Heart left ventricle (tissue), 16 donors: Measurements from ENCODE around the gene MAN1B1. TPM values are rescaled to one million over a fixed set of nuclear protein-coding genes. Genes with fewer than 3 reads are reported as not detected.
A peak's percentile ranks its signal among the peaks of the same experiment; 100 is the strongest.
"Not testable (repeated sequence)": the region's sequence is repeated elsewhere in the genome, so short reads cannot be mapped to it uniquely, and the experiment has no call there.

Source experiments
- ATAC-seq, 4 donors: fragments of 200-7000 bp; cut with Tn5 transposase; one replicate each; pipeline ENCODE4 v1.9.1; 2020 to 2022; ENCODE audit warnings: moderate library complexity in 4 of 4, mild to moderate bottlenecking in 3 of 4, moderate number of reproducible peaks in 1 of 4
- DNase-seq, 5 donors: peaks; one replicate each; pipeline ENCODE4 v3.0.0-alpha.2; 2020
- H3K27ac ChIP-seq, 12 donors: fragments of 200-600 bp; sonication (generic) in 4 of 12; one replicate each; pipeline versions ENCODE4 v1.5.0 to v1.8.0; 2016 to 2022; ENCODE audit warnings: mild to moderate bottlenecking in 2 of 12
- H3K27me3 ChIP-seq, 9 donors: fragments of 200-600 bp; sonication (generic) in 2 of 9; one replicate each; pipeline versions ENCODE4 v1.5.1 to v1.8.0; 2016 to 2022; ENCODE audit warnings: mild to moderate bottlenecking in 3 of 9
- H3K36me3 ChIP-seq, 9 donors: fragments of 200-600 bp; sonication (generic) in 2 of 9; one replicate each; pipeline versions ENCODE4 v1.5.0 to v1.8.0; 2018 to 2022; ENCODE audit warnings: mild to moderate bottlenecking in 2 of 9
- H3K4me1 ChIP-seq, 12 donors: fragments of 200-600 bp; sonication (generic) in 4 of 12; one replicate each; pipeline versions ENCODE4 v1.5.0 to v1.8.0; 2016 to 2022; ENCODE audit warnings: mild to moderate bottlenecking in 3 of 12
- H3K4me3 ChIP-seq, 12 donors: fragments of 200-600 bp; sonication (generic) in 4 of 12; one replicate each; pipeline versions ENCODE4 v1.5.0 to v1.8.0; 2017 to 2022; ENCODE audit warnings: mild to moderate bottlenecking in 9 of 12, moderate library complexity in 4 of 12
- H3K9me3 ChIP-seq, 12 donors: fragments of 200-600 bp; sonication (generic) in 4 of 12; one replicate each; pipeline versions ENCODE4 v1.5.0 to v1.8.0; 2016 to 2022; ENCODE audit warnings: mild to moderate bottlenecking in 1 of 12
- POLR2A ChIP-seq, 2 donors: fragments of 450-650 bp; IDR thresholded peaks; one replicate each; pipeline ENCODE4 v1.6.1; 2017; ENCODE audit warnings: antibody characterized with exemption in 2 of 2, mild to moderate bottlenecking in 2 of 2, moderate library complexity in 2 of 2
- WGBS, 4 donors: extraction: QIAGEN DNeasy Blood & Tissue Kit in 2 of 4; methylation state at CpG; one replicate each; pipeline versions ENCODE4 v1.1.5 to v1.1.7; 2013 to 2018; 5-methylcytosine and 5-hydroxymethylcytosine counted together
- intact Hi-C, 10 donors: fragments of 100-400 bp; cut with DNase I; formaldehyde crosslinking; loops; one replicate each; pipeline versions ENCODE4 v1.11.1 to v1.14.2; 2022
- polyA plus RNA-seq, 2 donors: library from polyadenylated mRNA; stranded (reverse); fragments of 200-250 nt; gene quantifications; one replicate each; pipeline ENCODE4 v1.2.3, GENCODE V29; 2013
- total RNA-seq, 9 donors: library from RNA; depleted of rRNA in 2 of 9; stranded (reverse); fragments of >200 nt in 2 of 9; fragmentation: NEBNext Ultra II Directional in 3 of 9; extraction: Animal tissue kit (Norgen Biotek cat#: 25700) in 3 of 9; gene quantifications; one replicate each; pipeline versions ENCODE4 v1.1.0 to v1.2.4, GENCODE V29; 2016 to 2023
- TF ChIP-seq, protein P1 (sequence below), 12 donors: fragments of 200-600 bp; sonication (generic) in 4 of 12; IDR thresholded peaks; one replicate each; pipeline versions ENCODE4 v1.5.0 to v1.8.0; 2018 to 2022; ENCODE audit warnings: antibody characterized with exemption in 12 of 12, mild to moderate bottlenecking in 5 of 12
- donor health status: ischemic (EF 13 %, LVEDD 7.1; RV severe dilation, severe dysfunction).
- donor health status: healthy with polysubstance abuse.
- donor health status: DM: no; HTN: yes; CAD: no.
- donor health status: DM: no; HTN: no; CAD: no.
- donor health status: ischemic (EF 25% LVEDD 6.9; RV normal size, moderate dysfunction).
- donor health status: ischemic (EF 25% LVEDD 5.7; RV mildly dilated, moderate dysfunction).
- donor health status: healthy.
- donor health status: DM: yes; HTN: yes; CAD: no.
- donor health status: ischemic (EF 35%, LVEDD 5.7; RV mildly dilated, moderate dysfunction).
- donor health status: nonischemic (EF 11% LVEDD 7.7; RV severe dilation, severe dysfunction).
- donor health status: DM: yes; HTN: yes; CAD: no.
- donor health status: PGD.
- donor health status: ischemic (EF 29% LVEDD 5.4; RV normal size, mild dysfunction).
- donor health status: nonischemic (EF 23%, LVEDD 6.1; RV moderate dilation, normal function).

The MAN1B1 gene
- total and polyA plus RNA-seq, 11 donors: 17.6 to 40.6 (median 24.6) TPM

DNA sequence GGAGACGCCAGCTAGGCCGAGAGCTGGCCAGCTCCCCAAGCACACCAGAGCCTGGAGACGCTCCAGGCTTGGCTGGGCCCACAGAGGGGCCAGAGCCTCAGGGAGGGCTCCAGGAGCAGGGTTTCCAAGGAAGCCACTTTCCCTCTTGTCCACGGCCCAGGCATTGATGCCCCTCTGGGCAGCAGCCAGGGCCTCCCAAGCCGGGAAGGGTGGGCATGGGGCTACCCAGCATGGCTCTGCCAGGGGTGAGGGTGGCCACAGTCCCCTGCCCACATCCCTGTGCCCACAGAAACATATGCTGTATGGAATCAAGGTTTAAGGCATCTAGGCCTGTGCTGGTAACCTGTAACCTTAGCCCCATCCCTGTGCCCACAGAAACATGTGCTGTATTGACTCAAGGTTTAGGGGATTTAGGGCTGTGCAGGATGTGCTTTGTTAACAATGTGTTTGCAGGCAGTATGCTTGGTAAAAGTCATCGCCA lies 29.3 kb downstream of the MAN1B1 start:
- H3K36me3 ChIP-seq: peaks cover 0 to 23% (median 11%) of the 10 kb centered on the region in 9 donors
- H3K4me3 ChIP-seq: no peak overlapping the region
- intact Hi-C loops: loop anchor here in 2 of 10 donors (5.0 to 10.0 kb wide), 3 partner anchors 69 to 121 kb away; partner anchors contain the start of genes ANAPC2 (in 1 of the 2), CYSRT1 (in 1 of the 2), RNF224 (in 1 of the 2) and SSNA1 (in 1 of the 2)
- peak overlapping the region in 11 of 12 donors; percentile 50 to 90 (median 73) for H3K27ac ChIP-seq
- H3K9me3 ChIP-seq: no peaks in the 10 kb centered on the region
- 46 to 57% (median 49%) methylated on average over 4 to 6 of the region's 6 CpGs for WGBS, 4 donors
- no peak for DNase-seq
- peak; percentile 33 to 66 (median 42) for ATAC-seq
- no peaks in the 10 kb centered on the region for H3K27me3 ChIP-seq
- TF ChIP-seq, protein P1, sequence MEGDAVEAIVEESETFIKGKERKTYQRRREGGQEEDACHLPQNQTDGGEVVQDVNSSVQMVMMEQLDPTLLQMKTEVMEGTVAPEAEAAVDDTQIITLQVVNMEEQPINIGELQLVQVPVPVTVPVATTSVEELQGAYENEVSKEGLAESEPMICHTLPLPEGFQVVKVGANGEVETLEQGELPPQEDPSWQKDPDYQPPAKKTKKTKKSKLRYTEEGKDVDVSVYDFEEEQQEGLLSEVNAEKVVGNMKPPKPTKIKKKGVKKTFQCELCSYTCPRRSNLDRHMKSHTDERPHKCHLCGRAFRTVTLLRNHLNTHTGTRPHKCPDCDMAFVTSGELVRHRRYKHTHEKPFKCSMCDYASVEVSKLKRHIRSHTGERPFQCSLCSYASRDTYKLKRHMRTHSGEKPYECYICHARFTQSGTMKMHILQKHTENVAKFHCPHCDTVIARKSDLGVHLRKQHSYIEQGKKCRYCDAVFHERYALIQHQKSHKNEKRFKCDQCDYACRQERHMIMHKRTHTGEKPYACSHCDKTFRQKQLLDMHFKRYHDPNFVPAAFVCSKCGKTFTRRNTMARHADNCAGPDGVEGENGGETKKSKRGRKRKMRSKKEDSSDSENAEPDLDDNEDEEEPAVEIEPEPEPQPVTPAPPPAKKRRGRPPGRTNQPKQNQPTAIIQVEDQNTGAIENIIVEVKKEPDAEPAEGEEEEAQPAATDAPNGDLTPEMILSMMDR (IDR thresholded peaks at IDR 0.05): no peak
- TF ChIP-seq POLR2A (IDR thresholded peaks at IDR 0.05): no peak
- peaks cover 0 to 45% (median 23%) of the 10 kb centered on the region in 12 donors for H3K4me1 ChIP-seq

GRCh38 chr9:137116728-137117127 lies 29.9 kb downstream of the MAN1B1 start:
- DNase-seq: peak in 1 of 5 donors; percentile 61

GRCh38 chr9:137117269-137117731 lies 30.5 kb downstream of the MAN1B1 start:
- H3K9me3 ChIP-seq: no peaks in the 10 kb centered on the region
- ATAC-seq (peak in 3 of 4 donors; percentile 10 to 13 (median 10)), DNase-seq (no peak)
- 70 to 84% (median 78%) methylated on average over 14 to 15 of the region's 15 CpGs for WGBS, 4 donors
- H3K36me3 ChIP-seq: peaks cover 0 to 11% (median 5%) of the 10 kb centered on the region in 9 donors
- TF ChIP-seq, protein P1 (IDR thresholded peaks at IDR 0.05): no peak
- TF ChIP-seq POLR2A (IDR thresholded peaks at IDR 0.05): no peak
- H3K4me3 ChIP-seq: no peak overlapping the region
- H3K27ac ChIP-seq: peak overlapping the region in 11 of 12 donors; percentile 50 to 90 (median 73)
- no peaks in the 10 kb centered on the region for H3K27me3 ChIP-seq
- H3K4me1 ChIP-seq: peaks cover 0 to 45% (median 23%) of the 10 kb centered on the region in 12 donors
- intact Hi-C loops: loop anchor here in 2 of 10 donors (5.0 to 10.0 kb wide), 3 partner anchors 68 to 120 kb away; partner anchors contain the start of genes ANAPC2 (in 1 of the 2), CYSRT1 (in 1 of the 2), RNF224 (in 1 of the 2) and SSNA1 (in 1 of the 2)

More at GRCh38 chr9:137116728-137117127, 29.9 kb downstream of the MAN1B1 start:
- 35 to 43% (median 38%) methylated on average over 15 to 17 of the region's 17 CpGs for WGBS, 4 donors
- H3K27ac ChIP-seq: peak overlapping the region in 11 of 12 donors; percentile 50 to 90 (median 73)
- intact Hi-C loops: loop anchor here in 2 of 10 donors (5.0 to 10.0 kb wide), 3 partner anchors 68 to 121 kb away; partner anchors contain the start of genes ANAPC2 (in 1 of the 2), CYSRT1 (in 1 of the 2), RNF224 (in 1 of the 2) and SSNA1 (in 1 of the 2)
- ATAC-seq: peak in 3 of 4 donors; percentile 11 to 23 (median 21)
- no peaks in the 10 kb centered on the region for H3K9me3 ChIP-seq
- no peak overlapping the region for H3K4me3 ChIP-seq
- H3K36me3 ChIP-seq: peaks cover 0 to 17% (median 9%) of the 10 kb centered on the region in 9 donors
- no peaks in the 10 kb centered on the region for H3K27me3 ChIP-seq
- no peak for TF ChIP-seq POLR2A (IDR thresholded peaks at IDR 0.05)
- TF ChIP-seq, protein P1 (IDR thresholded peaks at IDR 0.05): no peak
- H3K4me1 ChIP-seq: peaks cover 0 to 45% (median 23%) of the 10 kb centered on the region in 12 donors

DNA sequence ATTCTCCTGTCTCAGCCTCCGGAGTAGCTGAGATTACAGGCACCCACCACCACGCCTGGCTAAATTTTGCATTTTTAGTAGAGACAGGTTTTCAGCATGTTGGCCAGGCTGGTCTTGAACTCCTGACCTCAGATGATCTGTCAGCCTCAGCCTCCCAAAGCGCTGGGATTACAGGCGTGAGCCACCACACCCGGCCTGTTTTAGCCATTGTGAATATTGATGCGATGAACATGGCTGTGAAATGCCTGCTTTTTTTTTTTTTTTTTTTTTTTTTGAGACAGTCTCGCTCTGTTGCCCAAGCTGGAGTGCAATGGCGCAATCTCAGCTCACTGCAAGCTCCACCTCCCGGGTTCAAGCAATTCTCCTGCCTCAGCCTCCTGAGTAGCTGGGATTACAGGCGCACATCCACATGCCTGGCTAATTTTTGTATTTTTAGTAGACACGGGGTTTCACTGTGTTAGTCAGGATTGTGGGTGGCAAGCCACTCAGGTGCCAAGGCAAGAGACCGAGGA lies 31.4 kb downstream of the MAN1B1 start:
- ATAC-seq, H3K4me3 ChIP-seq, H3K27me3 ChIP-seq, H3K36me3 ChIP-seq, DNase-seq, H3K9me3 ChIP-seq: not testable (repeated sequence)
- intact Hi-C loops: loop anchor here in 4 of 10 donors (2.0 to 10.0 kb wide), 5 partner anchors 67 to 119 kb away; partner anchors contain the start of genes RNF224 (in 2 of the 4), ANAPC2 (in 1 of the 4), CYSRT1 (in 1 of the 4) and SSNA1 (in 1 of the 4)
- 86 to 89% (median 87%) methylated on average over 12 of the region's 12 CpGs for WGBS, 4 donors
- H3K27ac ChIP-seq: peak overlapping the region in 2 of 12 donors; percentile 87 to 90
- H3K4me1 ChIP-seq: peaks cover 0 to 45% (median 23%) of the 10 kb centered on the region in 12 donors

GRCh38 chr9:137121927-137122795 lies 35.4 kb downstream of the MAN1B1 start:
- H3K4me3 ChIP-seq, H3K27me3 ChIP-seq, H3K9me3 ChIP-seq, DNase-seq, H3K27ac ChIP-seq, ATAC-seq, H3K36me3 ChIP-seq: not testable (repeated sequence)
- WGBS, 4 donors: 72 to 75% (median 73%) methylated on average over 14 to 25 of the region's 25 CpGs
- intact Hi-C loops: loop anchor here in 7 of 10 donors (1.0 to 10.0 kb wide), 5 partner anchors 63 to 303 kb away; partner anchors contain the start of genes RNF224 (in 6 of the 7), ANAPC2 (in 3 of the 7), CYSRT1 (in 3 of the 7) and SSNA1 (in 3 of the 7)
- H3K4me1 ChIP-seq: peaks cover 0 to 15% (median 9%) of the 10 kb centered on the region in 12 donors

- H3K4me3 ChIP-seq, H3K9me3 ChIP-seq, H3K36me3 ChIP-seq, H3K27me3 ChIP-seq, ATAC-seq, H3K27ac ChIP-seq, DNase-seq: not testable (repeated sequence)
- intact Hi-C loops: loop anchor here in 7 of 10 donors (2.0 to 10.0 kb wide), 4 partner anchors 62 to 302 kb away; partner anchors contain the start of genes RNF224 (in 5 of the 7), ANAPC2 (in 3 of the 7), CYSRT1 (in 3 of the 7) and SSNA1 (in 3 of the 7)
- WGBS, 4 donors: 87 to 93% (median 90%) methylated on average over 16 of the region's 16 CpGs
- H3K4me1 ChIP-seq: peaks cover 0 to 18% (median 13%) of the 10 kb centered on the region in 12 donors
These were observed 36.1 kb downstream of the MAN1B1 start for GRCh38 chr9:137122796-137123467.
